Gastroesophageal sphincter (tissue), 4 donors: ENCODE measurements around the gene ITGB8. TPM values are rescaled to one million over a fixed set of nuclear protein-coding genes. Genes with fewer than 3 reads are reported as not detected.
A peak's percentile ranks its signal among the peaks of the same experiment; 100 is the strongest.

Source experiments
- ATAC-seq: fragments of 150-250 bp; one replicate; pipeline ENCODE4 v1.9.1; 2016; ENCODE audit warnings: mild to moderate bottlenecking, moderate library complexity
- H3K27ac ChIP-seq, 4 donors: fragments of 200-600 bp; sonication (generic) in 3 of 4; 1 replicate in 3 of 4; 2 replicates in 1 of 4; pipeline ENCODE4 v1.5.1; 2016 to 2019
- H3K27me3 ChIP-seq: fragments of 200-600 bp; sonication (generic); one replicate; pipeline ENCODE4 v1.5.1; 2019
- H3K36me3 ChIP-seq, 2 donors: fragments of 200-600 bp; sonication (generic); one replicate each; pipeline ENCODE4 v1.5.1; 2019; ENCODE audit warnings: control low read depth in 1 of 2
- H3K4me1 ChIP-seq, 3 donors: fragments of 200-600 bp; sonication (generic); 1 replicate in 2 of 3; 2 replicates in 1 of 3; pipeline ENCODE4 v1.5.1; 2016 to 2019; ENCODE audit warnings: control low read depth in 2 of 3
- H3K4me3 ChIP-seq, 2 donors: fragments of 200-600 bp; sonication (generic); one replicate each; pipeline ENCODE4 v1.5.1; 2019; ENCODE audit warnings: mild to moderate bottlenecking in 1 of 2, moderate library complexity in 1 of 2
- H3K9me3 ChIP-seq, 3 donors: fragments of 200-600 bp; sonication (generic); one replicate each; pipeline ENCODE4 v1.5.1; 2017 to 2019; ENCODE audit warnings: control low read depth in 2 of 3
- EP300 ChIP-seq: sonication (generic); formaldehyde crosslinking; IDR thresholded peaks from one replicate; pipeline ENCODE4 v1.6.1; 2017; ENCODE audit warnings: antibody characterized with exemption, mild to moderate bottlenecking
- POLR2A ChIP-seq, 2 donors: fragments of 450-650 bp; IDR thresholded peaks; one replicate each; pipeline ENCODE4 v1.6.1; 2017; ENCODE audit warnings: antibody characterized with exemption in 2 of 2, mild to moderate bottlenecking in 2 of 2, moderate library complexity in 1 of 2
- POLR2AphosphoS5 ChIP-seq: sonication (generic); formaldehyde crosslinking; IDR thresholded peaks from one replicate; pipeline ENCODE4 v1.6.1; 2017; ENCODE audit warnings: antibody characterized with exemption
- WGBS, 2 donors: methylation state at CpG; one replicate each; pipeline ENCODE4 v1.1.5; 2018; ENCODE audit warnings: low coverage in 1 of 2; 5-methylcytosine and 5-hydroxymethylcytosine counted together
- total RNA-seq, 4 donors: library from RNA; depleted of rRNA; stranded (reverse); fragments of >200 nt; gene quantifications; one replicate each; pipeline ENCODE4 v1.1.0, GENCODE V29; 2016
- TF ChIP-seq, protein P1 (sequence below), 4 experiments: fragments of 200-600 bp in 2 of 4; fragments of 450-650 bp in 2 of 4; sonication (generic) in 1 of 4; IDR thresholded peaks; one replicate each; pipeline ENCODE4 v1.5.1; 2017 to 2019; ENCODE audit warnings: antibody characterized with exemption in 4 of 4, mild to moderate bottlenecking in 2 of 4, moderate library complexity in 2 of 4

ITGB8 gene
- total RNA-seq, 4 donors from 2014 or later = 16.2 to 34.2 (median 27.1) TPM

DNA sequence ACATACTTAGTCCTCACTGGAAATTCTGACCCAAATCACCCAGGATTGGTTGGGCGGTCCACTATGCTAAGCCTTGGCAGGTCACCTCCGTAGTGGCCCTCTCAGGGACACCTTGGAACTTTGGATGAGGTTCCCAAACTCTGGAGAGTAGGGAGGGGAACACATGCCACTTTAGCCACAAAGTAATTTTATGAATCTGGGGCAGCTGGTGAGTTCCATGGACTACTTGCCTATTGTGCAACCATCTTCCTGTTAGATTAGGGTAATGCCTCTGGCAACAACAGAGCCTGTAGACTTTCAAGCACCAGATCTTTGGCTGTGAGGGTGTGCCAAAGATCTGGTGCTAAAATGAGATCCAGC lies 77.7 kb downstream of the ITGB8 start:
- peak; percentile 50 for ATAC-seq
- H3K4me3 ChIP-seq = no peak overlapping the region
- TF ChIP-seq POLR2AphosphoS5 (peak; percentile 38), POLR2A (IDR thresholded peaks at IDR 0.05) (no peak)
- 81 to 83% methylated on average over 2 of the region's 2 CpGs for WGBS, 2 donors
- H3K36me3 ChIP-seq = no peaks in the 10 kb centered on the region
- H3K27ac ChIP-seq = peak overlapping the region in 3 of 4 donors; percentile 51 to 55 (median 52)
- H3K4me1 ChIP-seq = peaks cover 10 to 43% (median 13%) of the 10 kb centered on the region in 3 donors
- H3K9me3 ChIP-seq = no peaks in the 10 kb centered on the region
- no peaks in the 10 kb centered on the region for H3K27me3 ChIP-seq

DNA sequence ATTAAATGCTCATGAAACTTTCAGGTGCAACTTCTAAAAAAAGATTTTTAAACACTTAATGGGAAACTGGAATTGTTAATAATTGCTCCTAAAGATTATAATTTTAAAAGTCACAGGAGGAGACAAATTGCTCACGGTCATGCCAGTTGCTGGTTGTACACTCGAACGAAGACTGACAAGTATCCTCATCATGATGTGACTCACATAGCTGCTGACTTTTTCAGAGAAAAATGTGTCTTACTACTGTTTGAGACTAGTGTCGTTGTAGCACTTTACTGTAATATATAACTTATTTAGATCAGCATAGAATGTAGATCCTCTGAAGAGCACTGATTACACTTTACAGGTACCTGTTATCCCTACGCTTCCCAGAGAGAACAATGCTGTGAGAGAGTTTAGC lies 79.3 kb downstream of the ITGB8 start:
- Histone ChIP-seq H3K36me3 (no peaks in the 10 kb centered on the region), H3K27me3 (no peaks in the 10 kb centered on the region), H3K27ac (no peak overlapping the region), H3K4me1 (peaks cover 9 to 39% (median 13%) of the 10 kb centered on the region in 3 donors), H3K4me3 (no peak overlapping the region), H3K9me3 (no peaks in the 10 kb centered on the region)
- no peak for ATAC-seq
- 53 to 73% methylated on average over 5 of the region's 5 CpGs for WGBS, 2 donors
- TF ChIP-seq, protein P1, sequence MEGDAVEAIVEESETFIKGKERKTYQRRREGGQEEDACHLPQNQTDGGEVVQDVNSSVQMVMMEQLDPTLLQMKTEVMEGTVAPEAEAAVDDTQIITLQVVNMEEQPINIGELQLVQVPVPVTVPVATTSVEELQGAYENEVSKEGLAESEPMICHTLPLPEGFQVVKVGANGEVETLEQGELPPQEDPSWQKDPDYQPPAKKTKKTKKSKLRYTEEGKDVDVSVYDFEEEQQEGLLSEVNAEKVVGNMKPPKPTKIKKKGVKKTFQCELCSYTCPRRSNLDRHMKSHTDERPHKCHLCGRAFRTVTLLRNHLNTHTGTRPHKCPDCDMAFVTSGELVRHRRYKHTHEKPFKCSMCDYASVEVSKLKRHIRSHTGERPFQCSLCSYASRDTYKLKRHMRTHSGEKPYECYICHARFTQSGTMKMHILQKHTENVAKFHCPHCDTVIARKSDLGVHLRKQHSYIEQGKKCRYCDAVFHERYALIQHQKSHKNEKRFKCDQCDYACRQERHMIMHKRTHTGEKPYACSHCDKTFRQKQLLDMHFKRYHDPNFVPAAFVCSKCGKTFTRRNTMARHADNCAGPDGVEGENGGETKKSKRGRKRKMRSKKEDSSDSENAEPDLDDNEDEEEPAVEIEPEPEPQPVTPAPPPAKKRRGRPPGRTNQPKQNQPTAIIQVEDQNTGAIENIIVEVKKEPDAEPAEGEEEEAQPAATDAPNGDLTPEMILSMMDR (IDR thresholded peaks at IDR 0.05) = no peak
- TF ChIP-seq EP300 (no peak), POLR2A (IDR thresholded peaks at IDR 0.05) (no peak), POLR2AphosphoS5 (no peak)

DNA sequence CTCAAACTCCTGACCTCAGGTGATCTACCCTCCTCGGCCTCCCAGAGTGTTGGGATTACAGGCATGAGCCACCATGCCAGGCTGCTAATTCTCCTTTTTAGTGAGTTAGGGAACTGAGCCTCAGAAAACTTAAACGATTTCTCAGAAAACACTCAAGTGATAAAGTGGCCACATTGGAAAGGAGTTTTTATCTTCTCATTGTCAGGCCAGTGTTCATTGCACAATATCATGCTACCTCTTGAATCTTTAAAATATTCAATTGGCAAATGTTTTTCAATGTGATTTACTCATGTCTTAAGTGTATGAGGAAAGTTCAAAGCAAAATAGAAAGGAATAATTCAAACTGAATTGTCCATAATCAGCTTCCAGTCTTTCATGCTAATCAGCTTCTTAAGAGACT lies 80.7 kb downstream of the ITGB8 start:
- no peak overlapping the region for H3K4me3 ChIP-seq
- WGBS, 2 donors = 89 to 100% methylated on average over 1 to 2 of the region's 2 CpGs
- no peaks in the 10 kb centered on the region for H3K27me3 ChIP-seq
- no peak overlapping the region for H3K27ac ChIP-seq
- no peak for ATAC-seq
- H3K4me1 ChIP-seq = peaks cover 9 to 34% (median 13%) of the 10 kb centered on the region in 3 donors
- no peak for TF ChIP-seq POLR2A (IDR thresholded peaks at IDR 0.05)
- no peak for TF ChIP-seq POLR2AphosphoS5
- TF ChIP-seq EP300 = no peak
- TF ChIP-seq, protein P1 (IDR thresholded peaks at IDR 0.05) = no peak
- no peaks in the 10 kb centered on the region for H3K9me3 ChIP-seq
- no peaks in the 10 kb centered on the region for H3K36me3 ChIP-seq

DNA sequence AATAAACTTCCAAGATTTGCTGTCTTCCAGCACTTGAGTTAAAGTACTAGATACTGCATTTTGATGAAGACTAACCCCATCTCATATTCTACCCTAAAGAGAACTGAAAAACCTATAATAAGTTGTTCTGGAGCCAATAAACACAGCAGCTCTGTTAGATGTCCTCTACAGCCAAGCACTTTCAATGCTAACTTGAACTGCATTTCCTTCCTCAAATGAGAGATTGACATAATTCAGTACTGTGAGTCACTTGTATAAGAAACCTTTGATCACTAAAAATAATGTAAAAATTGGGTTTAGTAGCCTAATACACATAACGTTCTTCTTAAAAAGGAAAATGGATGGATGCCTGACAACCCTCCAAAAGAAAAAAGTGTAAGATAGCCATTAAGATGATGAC lies 81.3 kb downstream of the ITGB8 start:
- peaks cover 9 to 27% (median 11%) of the 10 kb centered on the region in 3 donors for H3K4me1 ChIP-seq
- no peaks in the 10 kb centered on the region for H3K27me3 ChIP-seq
- no peak for TF ChIP-seq POLR2A (IDR thresholded peaks at IDR 0.05)
- TF ChIP-seq, protein P1 (IDR thresholded peaks at IDR 0.05) = no peak
- TF ChIP-seq EP300 = no peak
- no peak for TF ChIP-seq POLR2AphosphoS5
- H3K36me3 ChIP-seq = no peaks in the 10 kb centered on the region
- H3K9me3 ChIP-seq = no peaks in the 10 kb centered on the region
- H3K4me3 ChIP-seq = no peak overlapping the region
- WGBS, 2 donors = 63 to 79% methylated on average over 1 of the region's 1 CpG
- ATAC-seq = no peak
- no peak overlapping the region for H3K27ac ChIP-seq

DNA sequence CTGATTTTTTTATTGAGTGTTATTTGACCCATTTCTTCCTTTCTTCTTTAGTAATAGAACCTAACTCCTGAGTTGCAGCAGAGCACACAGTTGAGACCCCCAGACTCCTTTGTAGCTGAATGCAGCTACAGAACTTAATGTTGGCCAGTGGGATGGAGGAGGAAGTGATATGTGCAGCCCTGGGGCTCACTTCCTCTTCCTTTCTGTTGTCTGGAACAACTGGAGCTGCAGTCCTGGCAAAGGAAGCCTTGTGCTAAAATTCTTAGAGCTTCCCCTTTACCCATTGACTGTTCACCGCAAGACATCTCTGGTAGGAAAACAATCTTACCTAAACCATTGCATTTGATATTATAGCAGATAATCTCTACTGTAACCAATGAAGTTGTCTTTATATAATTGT lies 86.6 kb downstream of the ITGB8 start:
- peak; percentile 50 for ATAC-seq

More for the DNA sequence above, 86.6 kb downstream of the ITGB8 start:
- Histone ChIP-seq H3K9me3 (no peaks in the 10 kb centered on the region), H3K4me1 (no peaks in the 10 kb centered on the region), H3K4me3 (no peak overlapping the region), H3K27me3 (no peaks in the 10 kb centered on the region), H3K27ac (no peak overlapping the region), H3K36me3 (no peaks in the 10 kb centered on the region)
- 88 to 100% methylated on average over 1 of the region's 1 CpG for WGBS, 2 donors
- no peak for TF ChIP-seq POLR2AphosphoS5
- TF ChIP-seq EP300 = no peak
- TF ChIP-seq, protein P1 (IDR thresholded peaks at IDR 0.05) = no peak
- TF ChIP-seq POLR2A (IDR thresholded peaks at IDR 0.05) = no peak
